AG04450 (cell line): ENCODE data around the gene ZNF367. TPM values are rescaled to one million over a fixed set of nuclear protein-coding genes. Genes with fewer than 3 reads are reported as not detected.

ENCODE experiments used
- CTCF ChIA-PET: fragments of 300-600, 350-600 bp; formaldehyde crosslinking; extraction: SDS; loops from one replicate; lab custom pipeline; 2022; ENCODE audit warnings: antibody characterized with exemption, inconsistent platforms; lab: Charles Lee
- POLR2A ChIA-PET: fragments of 350-600 bp; formaldehyde crosslinking; extraction: SDS; loops from one replicate; lab custom pipeline; 2021; ENCODE audit warnings: antibody characterized with exemption, inconsistent platforms; lab: Yijun Ruan, JAX
- DNase-seq: peaks from one replicate; pipeline ENCODE4 v3.0.0-alpha.2; 2011; ENCODE audit warnings: low read depth, low spot score
- H3K27ac ChIP-seq: one replicate; pipeline ENCODE4 v1.5.1; 2012; ENCODE audit warnings: low read depth, low read length, control low read depth
- H3K27me3 ChIP-seq: one replicate; pipeline ENCODE4 v1.6.0; 2012; ENCODE audit warnings: low read length; ENCODE audit not compliant: control insufficient read depth, insufficient read depth
- H3K4me3 ChIP-seq: 2 replicates; pipeline ENCODE4 v1.5.1; 2011; ENCODE audit warnings: mild to moderate bottlenecking, low read depth, low read length, control low read depth
- H3K9me3 ChIP-seq: 2 replicates; pipeline ENCODE4 v1.5.1; 2012; ENCODE audit warnings: low read length; ENCODE audit not compliant: control insufficient read depth, insufficient read depth
- CTCF ChIP-seq: IDR thresholded peaks from 2 replicates; pipeline ENCODE4 v1.5.1; 2011; ENCODE audit warnings: low read depth, low read length, control low read depth, inconsistent platforms
- polyA plus RNA-seq: library from polyadenylated mRNA; depleted of rRNA; stranded (reverse); fragments of >200 nt; gene quantifications from 2 replicates; pipeline ENCODE4 v1.2.3, GENCODE V29; 2011

Gene ZNF367
- polyA plus RNA-seq, 1 experiment: 0.60 TPM

GRCh38 chr9:96429732-96430131 is 11.6 kb upstream of the ZNF367 start:
- DNase-seq: no peak
- ChIA-PET POLR2A (no interaction called here), CTCF (no interaction called here)
- Histone ChIP-seq H3K27ac (no peak overlapping the region), H3K9me3 (no peaks in the 10 kb centered on the region), H3K27me3 (no peaks in the 10 kb centered on the region), H3K4me3 (no peak overlapping the region)
- no peak for TF ChIP-seq CTCF

- ChIA-PET CTCF (interaction anchor here (1.2 to 1.5 kb wide), 3 partner anchors 16 to 241 kb away, joined by 3 to 5 read pairs (median 3); no protein-coding TSS in a partner anchor), POLR2A (no interaction called here)
- H3K4me3 ChIP-seq: no peak overlapping the region
- no peaks in the 10 kb centered on the region for H3K9me3 ChIP-seq
- no peak for TF ChIP-seq CTCF
- H3K27me3 ChIP-seq: no peaks in the 10 kb centered on the region
- no peak for DNase-seq
- no peak overlapping the region for H3K27ac ChIP-seq
These were observed 7.5 kb upstream of the ZNF367 start for GRCh38 chr9:96425500-96426169.

- Histone ChIP-seq H3K4me3 (no peak overlapping the region), H3K9me3 (no peaks in the 10 kb centered on the region), H3K27me3 (no peaks in the 10 kb centered on the region), H3K27ac (no peak overlapping the region)
- POLR2A ChIA-PET: interaction anchor here (0.6 kb wide), 1 partner anchor 96 kb away, joined by 3 read pairs; no protein-coding TSS in a partner anchor
- TF ChIP-seq CTCF: no peak
- CTCF ChIA-PET: interaction anchor here (1.5 kb wide), 1 partner anchor 107 kb away, joined by 5 read pairs; no protein-coding TSS in a partner anchor
- no peak for DNase-seq
These were observed 5.8 kb upstream of the ZNF367 start for GRCh38 chr9:96423985-96424336.

- Histone ChIP-seq H3K27me3 (no peaks in the 10 kb centered on the region), H3K9me3 (no peaks in the 10 kb centered on the region), H3K27ac (no peak overlapping the region), H3K4me3 (no peak overlapping the region)
- CTCF ChIA-PET: interaction anchor here (1.5 kb wide), 1 partner anchor 106 kb away, joined by 5 read pairs; no protein-coding TSS in a partner anchor
- DNase-seq: no peak
- POLR2A ChIA-PET: interaction anchor here (0.6 kb wide), 1 partner anchor 96 kb away, joined by 3 read pairs; no protein-coding TSS in a partner anchor
- no peak for TF ChIP-seq CTCF
These were observed 5.3 kb upstream of the ZNF367 start for GRCh38 chr9:96423322-96423984.
